ENCODE results near the gene SERPINH1.

DNA sequence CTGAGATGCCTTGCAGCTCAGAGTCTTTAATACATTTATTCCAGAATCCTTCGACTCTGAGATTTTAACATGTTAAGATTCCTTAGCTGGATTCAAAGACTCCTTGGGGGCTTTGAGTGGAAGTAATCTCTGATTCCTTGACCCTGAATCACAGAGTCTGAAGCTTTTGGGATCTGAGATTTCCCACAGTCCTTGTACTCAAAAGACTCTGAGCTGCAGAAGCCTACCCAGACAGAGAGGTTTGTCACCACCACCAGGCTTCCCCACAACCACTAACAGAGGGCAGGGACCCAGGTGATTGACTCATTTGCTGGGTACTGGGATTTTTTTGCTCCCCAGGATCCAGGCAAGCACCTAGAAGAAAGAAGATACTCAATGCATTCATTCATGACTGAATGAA lies 1.4 kb upstream of the SERPINH1 start:
- TF ChIP-seq, protein P1, sequence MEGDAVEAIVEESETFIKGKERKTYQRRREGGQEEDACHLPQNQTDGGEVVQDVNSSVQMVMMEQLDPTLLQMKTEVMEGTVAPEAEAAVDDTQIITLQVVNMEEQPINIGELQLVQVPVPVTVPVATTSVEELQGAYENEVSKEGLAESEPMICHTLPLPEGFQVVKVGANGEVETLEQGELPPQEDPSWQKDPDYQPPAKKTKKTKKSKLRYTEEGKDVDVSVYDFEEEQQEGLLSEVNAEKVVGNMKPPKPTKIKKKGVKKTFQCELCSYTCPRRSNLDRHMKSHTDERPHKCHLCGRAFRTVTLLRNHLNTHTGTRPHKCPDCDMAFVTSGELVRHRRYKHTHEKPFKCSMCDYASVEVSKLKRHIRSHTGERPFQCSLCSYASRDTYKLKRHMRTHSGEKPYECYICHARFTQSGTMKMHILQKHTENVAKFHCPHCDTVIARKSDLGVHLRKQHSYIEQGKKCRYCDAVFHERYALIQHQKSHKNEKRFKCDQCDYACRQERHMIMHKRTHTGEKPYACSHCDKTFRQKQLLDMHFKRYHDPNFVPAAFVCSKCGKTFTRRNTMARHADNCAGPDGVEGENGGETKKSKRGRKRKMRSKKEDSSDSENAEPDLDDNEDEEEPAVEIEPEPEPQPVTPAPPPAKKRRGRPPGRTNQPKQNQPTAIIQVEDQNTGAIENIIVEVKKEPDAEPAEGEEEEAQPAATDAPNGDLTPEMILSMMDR (IDR thresholded peaks at IDR 0.05): no peak
- no peak for TF ChIP-seq SIN3A (IDR thresholded peaks at IDR 0.05; ENCODE audit: borderline replicate concordance, insufficient read depth, low read depth, low read length)
- TF ChIP-seq POLR2AphosphoS5 (IDR thresholded peaks at IDR 0.05; ENCODE audit: low read depth, low read length): no peak
- TF ChIP-seq TCF7L2 (IDR thresholded peaks at IDR 0.05; ENCODE audit: low read depth, low read length): no peak
